ENCODE results near the gene SPAG17. TPM values are rescaled to one million over a fixed set of nuclear protein-coding genes. Genes with fewer than 3 reads are reported as not detected.

Gene SPAG17
- total RNA-seq, 4 donors from 2014 or later: not detected

DNA sequence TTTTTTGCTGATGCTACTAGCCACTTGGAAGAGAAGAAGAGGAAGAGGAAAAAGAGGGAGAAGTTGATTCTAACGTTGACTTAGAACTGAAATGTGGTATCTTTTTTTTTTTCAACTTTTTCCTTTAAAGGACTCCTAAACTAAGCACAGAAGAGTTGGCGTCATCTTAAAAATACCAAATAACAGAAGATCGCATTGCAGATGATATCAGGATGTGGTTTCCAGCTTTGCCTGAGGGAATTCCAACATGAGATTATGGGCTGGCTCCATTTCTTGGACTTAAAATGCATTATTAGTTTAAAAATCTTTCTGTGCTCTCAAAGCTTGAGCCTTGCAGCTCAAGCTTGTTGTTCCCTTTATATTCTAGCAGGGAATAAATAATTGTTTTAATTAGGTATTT is 225.7 kb downstream of the SPAG17 start:
- Histone ChIP-seq H3K9me3 (no peaks in the 10 kb centered on the region), H3K36me3 (peaks cover 0 to 34% (median 0%) of the 10 kb centered on the region in 3 donors), H3K4me3 (no peak overlapping the region), H3K4me1 (no peaks in the 10 kb centered on the region), H3K27me3 (no peaks in the 10 kb centered on the region), H3K27ac (no peak overlapping the region)
- no peak for TF ChIP-seq POLR2A (IDR thresholded peaks at IDR 0.05)
- TF ChIP-seq, protein P1, sequence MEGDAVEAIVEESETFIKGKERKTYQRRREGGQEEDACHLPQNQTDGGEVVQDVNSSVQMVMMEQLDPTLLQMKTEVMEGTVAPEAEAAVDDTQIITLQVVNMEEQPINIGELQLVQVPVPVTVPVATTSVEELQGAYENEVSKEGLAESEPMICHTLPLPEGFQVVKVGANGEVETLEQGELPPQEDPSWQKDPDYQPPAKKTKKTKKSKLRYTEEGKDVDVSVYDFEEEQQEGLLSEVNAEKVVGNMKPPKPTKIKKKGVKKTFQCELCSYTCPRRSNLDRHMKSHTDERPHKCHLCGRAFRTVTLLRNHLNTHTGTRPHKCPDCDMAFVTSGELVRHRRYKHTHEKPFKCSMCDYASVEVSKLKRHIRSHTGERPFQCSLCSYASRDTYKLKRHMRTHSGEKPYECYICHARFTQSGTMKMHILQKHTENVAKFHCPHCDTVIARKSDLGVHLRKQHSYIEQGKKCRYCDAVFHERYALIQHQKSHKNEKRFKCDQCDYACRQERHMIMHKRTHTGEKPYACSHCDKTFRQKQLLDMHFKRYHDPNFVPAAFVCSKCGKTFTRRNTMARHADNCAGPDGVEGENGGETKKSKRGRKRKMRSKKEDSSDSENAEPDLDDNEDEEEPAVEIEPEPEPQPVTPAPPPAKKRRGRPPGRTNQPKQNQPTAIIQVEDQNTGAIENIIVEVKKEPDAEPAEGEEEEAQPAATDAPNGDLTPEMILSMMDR (IDR thresholded peaks at IDR 0.05): no peak
- no peak for DNase-seq

DNA sequence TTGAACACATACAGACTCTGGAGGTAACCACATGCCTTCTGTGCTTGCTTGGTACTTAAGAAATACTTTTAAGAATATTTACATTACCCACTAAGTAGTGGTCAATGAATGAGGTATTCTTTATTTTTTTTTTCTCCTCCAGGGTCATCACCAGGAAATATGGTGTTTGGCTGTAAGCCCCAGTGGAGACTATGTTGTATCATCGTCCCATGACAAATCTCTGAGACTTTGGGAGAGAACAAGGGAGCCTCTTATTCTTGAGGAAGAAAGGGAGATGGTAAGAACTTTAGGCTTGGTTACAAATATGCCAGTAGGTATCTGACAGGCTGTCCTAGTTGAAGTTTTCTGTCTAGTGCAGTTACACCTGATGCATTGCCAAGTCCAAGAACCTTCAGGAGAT is 232.6 kb downstream of the SPAG17 start:
- Histone ChIP-seq H3K27ac (no peak overlapping the region), H3K36me3 (peaks cover 0 to 77% (median 0%) of the 10 kb centered on the region in 3 donors), H3K27me3 (no peaks in the 10 kb centered on the region), H3K4me3 (no peak overlapping the region), H3K4me1 (no peaks in the 10 kb centered on the region), H3K9me3 (no peaks in the 10 kb centered on the region)
- DNase-seq: no peak
- no peak for TF ChIP-seq POLR2A (IDR thresholded peaks at IDR 0.05)
- TF ChIP-seq, protein P1 (IDR thresholded peaks at IDR 0.05): no peak

DNA sequence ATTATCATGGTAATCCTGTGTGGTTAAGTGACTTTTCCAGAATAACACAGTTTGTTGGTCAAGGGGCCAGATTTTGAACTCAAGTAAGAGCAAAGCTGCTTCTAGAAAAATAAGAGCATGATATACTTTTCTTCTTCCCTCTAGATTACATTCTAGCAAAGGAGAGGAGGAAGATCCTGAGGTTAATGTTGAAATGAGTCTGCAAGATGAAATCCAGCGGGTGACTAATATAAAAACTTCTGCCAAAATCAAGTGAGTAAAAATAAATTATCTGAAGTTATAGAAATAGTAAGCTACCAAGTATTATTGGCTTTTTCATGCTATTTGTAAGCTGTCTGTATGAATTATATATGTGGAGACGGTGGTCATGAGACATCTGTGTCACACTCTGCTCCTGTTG is 242.7 kb downstream of the SPAG17 start:
- TF ChIP-seq POLR2A (IDR thresholded peaks at IDR 0.05): no peak
- TF ChIP-seq, protein P1 (IDR thresholded peaks at IDR 0.05): no peak
- Histone ChIP-seq H3K27me3 (no peaks in the 10 kb centered on the region), H3K4me1 (no peaks in the 10 kb centered on the region), H3K36me3 (peaks cover 0 to 88% (median 0%) of the 10 kb centered on the region in 3 donors), H3K9me3 (no peaks in the 10 kb centered on the region), H3K4me3 (no peak overlapping the region), H3K27ac (no peak overlapping the region)
- DNase-seq: no peak

DNA sequence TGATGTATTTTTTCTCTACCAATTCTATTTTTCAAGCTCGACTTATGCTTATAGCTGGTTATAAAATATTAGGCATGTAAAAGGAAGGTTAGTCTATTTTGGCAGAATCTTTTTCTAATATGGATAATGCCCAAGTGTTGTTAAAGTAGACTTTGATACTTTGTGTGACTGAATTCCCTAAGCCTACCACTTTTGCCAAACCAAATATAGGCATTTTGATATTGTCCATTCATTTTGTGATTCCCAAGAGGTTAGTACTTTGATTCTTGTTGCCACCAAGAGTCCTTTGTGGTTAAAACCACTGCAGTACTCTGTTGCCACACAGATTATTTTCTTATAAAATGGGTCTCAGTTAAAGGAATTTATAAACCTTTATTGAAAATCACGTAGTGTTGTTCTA is 251.3 kb downstream of the SPAG17 start:
- Histone ChIP-seq H3K27ac (no peak overlapping the region), H3K4me1 (peaks cover 0 to 12% (median 5%) of the 10 kb centered on the region in 4 donors), H3K27me3 (no peaks in the 10 kb centered on the region), H3K9me3 (no peaks in the 10 kb centered on the region), H3K4me3 (no peak overlapping the region), H3K36me3 (peaks cover 0 to 10% (median 0%) of the 10 kb centered on the region in 3 donors)
- no peak for DNase-seq
- TF ChIP-seq, protein P1 (IDR thresholded peaks at IDR 0.05): no peak
- TF ChIP-seq POLR2A (IDR thresholded peaks at IDR 0.05): no peak

DNA sequence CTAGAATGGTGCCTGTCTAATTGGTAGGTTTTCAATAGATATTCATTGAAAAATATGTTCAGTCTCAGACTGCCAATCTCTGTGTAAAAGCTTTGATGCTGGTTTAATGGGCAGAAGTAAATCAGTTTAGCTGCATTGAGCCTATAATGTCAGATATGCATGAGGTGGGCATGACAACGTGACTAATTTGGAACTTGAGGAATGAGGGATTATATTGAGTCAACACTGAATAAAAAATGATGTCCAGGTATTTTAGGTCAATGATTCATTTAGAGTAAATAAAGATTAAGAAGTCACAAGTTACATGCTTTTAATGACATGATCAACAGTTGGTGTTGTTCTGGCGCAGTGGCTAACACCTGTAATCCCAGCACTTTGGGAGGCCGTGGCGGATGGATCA is 252.5 kb downstream of the SPAG17 start:
- Histone ChIP-seq H3K27ac (no peak overlapping the region), H3K36me3 (no peaks in the 10 kb centered on the region), H3K9me3 (no peaks in the 10 kb centered on the region), H3K4me3 (no peak overlapping the region), H3K27me3 (no peaks in the 10 kb centered on the region), H3K4me1 (peaks cover 0 to 23% (median 8%) of the 10 kb centered on the region in 4 donors)
- DNase-seq: no peak
- TF ChIP-seq, protein P1 (IDR thresholded peaks at IDR 0.05): no peak
- no peak for TF ChIP-seq POLR2A (IDR thresholded peaks at IDR 0.05)

DNA sequence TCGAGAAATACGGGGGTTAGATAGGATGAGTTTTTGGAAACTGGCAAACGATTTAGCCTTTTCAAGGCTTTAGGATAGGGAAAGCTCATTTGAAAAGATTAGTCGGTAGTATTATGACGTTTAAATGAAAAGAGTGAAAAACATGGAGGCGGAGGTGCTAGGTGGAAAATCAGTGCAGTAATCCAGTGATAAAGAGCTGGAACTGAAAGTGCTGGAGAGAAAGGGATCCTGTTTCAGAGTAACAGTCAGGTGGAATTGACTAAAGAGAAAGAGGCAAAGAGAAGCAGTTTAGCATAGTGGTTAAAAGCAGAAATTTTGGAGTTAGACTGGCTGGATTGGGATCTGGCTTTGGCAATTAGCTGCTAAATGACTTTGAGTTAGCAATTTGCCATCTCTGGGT is 254.5 kb downstream of the SPAG17 start:
- H3K9me3 ChIP-seq: no peaks in the 10 kb centered on the region
- DNase-seq: no peak
- H3K4me1 ChIP-seq: peaks cover 0 to 23% (median 8%) of the 10 kb centered on the region in 4 donors
- no peaks in the 10 kb centered on the region for H3K27me3 ChIP-seq
- peak overlapping the region in 1 of 4 donors; percentile 84 for H3K27ac ChIP-seq
- no peaks in the 10 kb centered on the region for H3K36me3 ChIP-seq
- H3K4me3 ChIP-seq: peak overlapping the region; percentile 79 to 96 (median 94)
- TF ChIP-seq POLR2A (IDR thresholded peaks at IDR 0.05): no peak
- TF ChIP-seq, protein P1 (IDR thresholded peaks at IDR 0.05): no peak

Data from Peyer's patch (tissue), 4 donors.